ENCODE results near the gene BCDIN3D.
"Not testable (repeated sequence)": the region's sequence is repeated elsewhere in the genome, so short reads cannot be mapped to it uniquely, and the experiment has no call there.

The BCDIN3D gene

DNA sequence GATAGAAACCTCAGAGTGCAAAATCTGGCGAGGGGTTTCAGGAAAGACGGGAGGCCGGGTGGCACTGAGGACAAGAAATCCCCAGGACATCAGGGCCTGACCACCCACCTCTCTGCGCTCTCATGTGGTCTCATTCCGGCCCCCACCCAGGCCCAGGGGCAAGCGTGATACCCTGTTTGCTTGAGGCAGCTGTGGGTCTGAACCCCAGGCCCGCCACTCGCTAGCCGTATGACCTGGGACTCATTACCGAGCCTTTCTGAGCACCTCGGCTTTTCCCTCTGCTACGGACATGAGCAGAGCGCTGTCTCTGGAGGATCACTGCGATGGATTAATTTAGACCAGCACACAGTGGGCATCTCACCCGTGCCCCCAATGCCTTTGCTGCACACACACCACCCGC, 25.5 kb upstream of the BCDIN3D start:
- Histone ChIP-seq H3K4me1 (ENCODE audit: control insufficient read depth, insufficient read depth, low read length) (peaks cover 5% of the 10 kb centered on the region; the same call in 1 of the 2 replicates), H3K36me3 (ENCODE audit: control insufficient read depth, insufficient read depth, low read length) (no peaks in the 10 kb centered on the region), H3K27me3 (ENCODE audit: control insufficient read depth, insufficient read depth, low read length) (0 out of 2 replicates have a peak, but pooled peaks cover 3% of the 10 kb centered on the region), H3K9me3 (ENCODE audit: control insufficient read depth, insufficient read depth, low read depth, low read length) (no peaks in the 10 kb centered on the region), H3K4me3 (ENCODE audit: low read depth, low read length) (no peak overlapping the region), H3K9ac (ENCODE audit: low read length) (no peak overlapping the region), H3K27ac (ENCODE audit: low read depth, low read length) (no peak overlapping the region)

DNA sequence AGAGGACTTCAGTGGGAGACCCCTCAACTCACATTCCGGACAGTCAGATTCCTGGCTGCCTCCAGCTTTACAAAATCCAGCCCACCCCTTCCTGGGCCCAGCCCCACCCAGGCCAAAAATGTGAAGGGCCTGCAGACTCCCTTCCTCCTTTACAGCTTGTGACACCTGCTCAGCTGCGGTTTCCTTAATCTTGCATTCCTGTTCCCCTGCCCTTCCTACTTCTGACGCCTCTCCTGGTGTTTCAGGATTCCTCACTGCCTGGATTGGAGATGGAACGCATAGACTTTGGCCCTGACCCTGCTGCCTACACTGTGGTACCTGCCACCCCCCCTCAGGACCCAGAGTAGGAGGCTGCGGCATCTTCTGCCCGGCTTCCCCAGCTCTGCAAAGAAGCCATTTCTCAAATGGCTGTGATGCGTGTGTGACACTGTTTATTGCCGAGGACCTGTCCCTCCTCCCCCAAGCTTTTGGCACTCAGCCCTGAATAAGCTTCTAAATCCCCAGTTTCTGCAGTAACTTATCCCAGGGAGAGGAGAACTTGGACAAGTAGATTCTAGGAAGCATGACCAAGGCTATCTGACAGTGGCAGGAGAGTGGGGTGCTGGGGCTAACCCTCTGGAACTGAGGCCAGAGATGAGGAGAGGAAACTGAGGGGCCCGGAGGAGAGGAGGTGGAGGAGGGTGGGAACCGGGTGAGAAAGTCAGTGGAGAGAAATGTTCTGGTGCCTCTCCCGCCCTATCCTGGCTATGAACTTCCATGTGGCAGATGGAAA, 24.9 kb upstream of the BCDIN3D start:
- peaks cover 5% of the 10 kb centered on the region; the same call in 1 of the 2 replicates for H3K4me1 ChIP-seq (ENCODE audit: control insufficient read depth, insufficient read depth, low read length)
- H3K9me3 ChIP-seq (ENCODE audit: control insufficient read depth, insufficient read depth, low read depth, low read length) = no peaks in the 10 kb centered on the region
- H3K27me3 ChIP-seq (ENCODE audit: control insufficient read depth, insufficient read depth, low read length) = 0 out of 2 replicates have a peak, but pooled peaks cover 3% of the 10 kb centered on the region
- no peak overlapping the region for H3K9ac ChIP-seq (ENCODE audit: low read length)
- no peak overlapping the region for H3K27ac ChIP-seq (ENCODE audit: low read depth, low read length)
- no peak overlapping the region for H3K4me3 ChIP-seq (ENCODE audit: low read depth, low read length)
- no peaks in the 10 kb centered on the region for H3K36me3 ChIP-seq (ENCODE audit: control insufficient read depth, insufficient read depth, low read length)

DNA sequence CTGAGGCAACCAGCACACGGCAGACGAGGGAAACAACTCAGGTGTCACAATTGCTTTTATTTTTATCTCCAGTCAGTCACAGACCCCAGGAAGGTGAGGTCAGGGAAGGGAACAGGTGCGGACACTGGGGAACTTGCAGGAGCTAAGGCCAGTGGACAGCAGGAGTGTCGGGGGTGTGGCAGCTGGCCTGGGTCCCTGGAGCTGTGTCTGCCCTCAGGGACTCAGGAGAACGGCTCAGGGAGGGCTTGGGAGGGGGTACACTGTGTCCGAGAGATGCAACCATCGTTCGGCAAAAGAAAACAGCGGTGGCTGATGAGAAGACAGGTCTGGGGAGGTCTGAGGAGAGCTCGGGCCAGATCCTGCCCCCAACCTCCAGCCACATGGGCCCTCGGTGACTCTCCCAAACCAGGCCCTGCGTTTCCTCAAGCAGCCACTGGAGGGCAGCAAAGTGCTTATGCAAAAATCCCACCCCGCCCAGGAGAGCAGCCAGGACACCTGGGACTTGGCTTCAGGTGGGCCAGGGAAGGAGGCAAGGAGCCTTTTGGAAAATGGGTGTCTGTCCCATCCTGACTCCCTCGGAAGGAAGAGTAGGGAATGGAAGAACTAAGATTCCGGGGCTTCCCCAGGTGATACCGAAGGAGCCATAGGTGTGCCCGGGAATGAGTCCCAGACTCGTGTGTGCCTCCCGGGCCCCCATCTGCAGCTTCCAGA, 24.1 kb upstream of the BCDIN3D start:
- Histone ChIP-seq H3K9me3 (ENCODE audit: control insufficient read depth, insufficient read depth, low read depth, low read length) (no peaks in the 10 kb centered on the region), H3K36me3 (ENCODE audit: control insufficient read depth, insufficient read depth, low read length) (no peaks in the 10 kb centered on the region), H3K27me3 (ENCODE audit: control insufficient read depth, insufficient read depth, low read length) (0 out of 2 replicates have a peak, but pooled peaks cover 3% of the 10 kb centered on the region), H3K9ac (ENCODE audit: low read length) (no peak overlapping the region), H3K4me1 (ENCODE audit: control insufficient read depth, insufficient read depth, low read length) (peaks cover 5% of the 10 kb centered on the region; the same call in 1 of the 2 replicates), H3K27ac (ENCODE audit: low read depth, low read length) (no peak overlapping the region), H3K4me3 (ENCODE audit: low read depth, low read length) (no peak overlapping the region)

DNA sequence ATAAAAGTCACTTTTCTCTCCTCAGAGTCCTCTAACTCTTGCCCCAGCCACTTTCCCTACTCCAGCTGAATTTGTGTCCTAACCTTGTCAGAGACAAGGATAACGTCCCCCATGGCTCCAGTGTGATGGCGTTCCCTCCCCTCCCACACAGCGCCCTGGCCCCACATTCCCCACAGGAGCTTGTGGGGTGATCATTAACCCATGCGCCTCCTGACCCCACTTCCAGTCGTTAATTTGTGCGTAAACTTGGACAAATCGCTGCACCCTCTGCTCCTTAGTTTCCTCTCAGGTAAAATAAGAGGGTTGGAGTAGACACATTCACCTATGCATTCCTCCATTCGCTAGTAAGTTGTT, 22.9 kb upstream of the BCDIN3D start:
- Histone ChIP-seq H3K36me3 (ENCODE audit: control insufficient read depth, insufficient read depth, low read length) (no peaks in the 10 kb centered on the region), H3K9ac (ENCODE audit: low read length) (no peak overlapping the region), H3K27me3 (ENCODE audit: control insufficient read depth, insufficient read depth, low read length) (0 out of 2 replicates have a peak, but pooled peaks cover 3% of the 10 kb centered on the region)

DNA sequence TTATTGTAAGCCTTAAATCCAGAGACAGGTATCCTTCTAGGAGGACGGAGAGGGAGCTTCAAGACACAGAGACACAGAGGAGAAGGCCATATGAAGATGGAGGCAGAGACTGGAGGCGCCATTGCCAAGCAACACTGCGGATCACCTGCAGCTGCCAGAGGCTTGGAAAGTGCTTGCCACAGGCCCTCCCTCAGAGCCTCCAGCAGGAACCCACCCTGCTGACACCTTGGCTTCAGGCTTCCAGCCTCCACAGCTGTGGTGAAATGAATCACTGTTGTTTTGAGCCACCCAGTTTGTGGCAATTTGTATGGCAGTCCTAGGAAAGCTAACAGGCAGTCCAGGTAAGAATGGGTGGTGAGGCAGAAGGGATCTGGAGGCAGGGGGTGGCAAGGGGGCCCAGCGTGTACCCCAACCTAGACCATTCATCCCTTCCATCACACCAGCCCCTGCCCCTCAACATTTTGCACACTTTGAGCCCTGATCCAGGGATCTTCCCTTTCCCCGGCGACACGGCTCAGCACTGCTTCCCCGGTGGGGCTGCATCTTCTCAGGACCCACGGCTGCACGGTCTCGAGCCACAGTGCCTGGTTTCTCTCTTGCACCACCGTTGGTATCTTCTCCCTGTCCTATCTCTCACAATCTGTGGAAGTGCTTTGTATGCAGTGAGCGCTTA, 22.3 kb upstream of the BCDIN3D start:
- no peak overlapping the region for H3K4me3 ChIP-seq (ENCODE audit: low read depth, low read length)

More for the DNA sequence above, 22.9 kb upstream of the BCDIN3D start:
- H3K4me3 ChIP-seq (ENCODE audit: low read depth, low read length) = no peak overlapping the region
- no peaks in the 10 kb centered on the region for H3K9me3 ChIP-seq (ENCODE audit: control insufficient read depth, insufficient read depth, low read depth, low read length)
- no peak overlapping the region for H3K27ac ChIP-seq (ENCODE audit: low read depth, low read length)
- H3K4me1 ChIP-seq (ENCODE audit: control insufficient read depth, insufficient read depth, low read length) = peaks cover 5% of the 10 kb centered on the region; the same call in 1 of the 2 replicates

DNA sequence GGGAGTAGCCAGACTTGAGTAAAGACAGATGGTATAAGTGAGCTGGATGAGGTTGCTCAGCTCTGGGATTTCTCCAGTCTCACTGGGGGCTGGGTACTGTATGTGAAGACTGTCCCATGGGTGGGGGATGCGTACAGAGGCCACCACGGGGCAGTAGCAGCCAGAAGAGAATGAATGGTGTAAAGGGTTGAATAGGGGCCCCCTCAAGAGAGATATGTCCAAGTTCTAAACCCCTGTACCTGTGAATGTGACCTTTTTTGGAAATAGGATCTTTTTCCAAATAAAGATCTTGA, 21.8 kb upstream of the BCDIN3D start:
- Histone ChIP-seq H3K27me3 (ENCODE audit: control insufficient read depth, insufficient read depth, low read length) (0 out of 2 replicates have a peak, but pooled peaks cover 3% of the 10 kb centered on the region), H3K9me3 (ENCODE audit: control insufficient read depth, insufficient read depth, low read depth, low read length) (peaks cover 4% of the 10 kb centered on the region), H3K4me3 (ENCODE audit: low read depth, low read length) (no peak overlapping the region), H3K4me1 (ENCODE audit: control insufficient read depth, insufficient read depth, low read length) (peaks cover 5% of the 10 kb centered on the region; the same call in 1 of the 2 replicates), H3K36me3 (ENCODE audit: control insufficient read depth, insufficient read depth, low read length) (no peaks in the 10 kb centered on the region), H3K27ac (ENCODE audit: low read depth, low read length) (no peak overlapping the region), H3K9ac (ENCODE audit: low read length) (no peak overlapping the region)

More for the DNA sequence above, 22.3 kb upstream of the BCDIN3D start:
- Histone ChIP-seq H3K9ac (ENCODE audit: low read length) (no peak overlapping the region), H3K27me3 (ENCODE audit: control insufficient read depth, insufficient read depth, low read length) (0 out of 2 replicates have a peak, but pooled peaks cover 3% of the 10 kb centered on the region), H3K9me3 (ENCODE audit: control insufficient read depth, insufficient read depth, low read depth, low read length) (no peaks in the 10 kb centered on the region), H3K27ac (ENCODE audit: low read depth, low read length) (no peak overlapping the region), H3K4me1 (ENCODE audit: control insufficient read depth, insufficient read depth, low read length) (peaks cover 5% of the 10 kb centered on the region; the same call in 1 of the 2 replicates), H3K36me3 (ENCODE audit: control insufficient read depth, insufficient read depth, low read length) (no peaks in the 10 kb centered on the region)

DNA sequence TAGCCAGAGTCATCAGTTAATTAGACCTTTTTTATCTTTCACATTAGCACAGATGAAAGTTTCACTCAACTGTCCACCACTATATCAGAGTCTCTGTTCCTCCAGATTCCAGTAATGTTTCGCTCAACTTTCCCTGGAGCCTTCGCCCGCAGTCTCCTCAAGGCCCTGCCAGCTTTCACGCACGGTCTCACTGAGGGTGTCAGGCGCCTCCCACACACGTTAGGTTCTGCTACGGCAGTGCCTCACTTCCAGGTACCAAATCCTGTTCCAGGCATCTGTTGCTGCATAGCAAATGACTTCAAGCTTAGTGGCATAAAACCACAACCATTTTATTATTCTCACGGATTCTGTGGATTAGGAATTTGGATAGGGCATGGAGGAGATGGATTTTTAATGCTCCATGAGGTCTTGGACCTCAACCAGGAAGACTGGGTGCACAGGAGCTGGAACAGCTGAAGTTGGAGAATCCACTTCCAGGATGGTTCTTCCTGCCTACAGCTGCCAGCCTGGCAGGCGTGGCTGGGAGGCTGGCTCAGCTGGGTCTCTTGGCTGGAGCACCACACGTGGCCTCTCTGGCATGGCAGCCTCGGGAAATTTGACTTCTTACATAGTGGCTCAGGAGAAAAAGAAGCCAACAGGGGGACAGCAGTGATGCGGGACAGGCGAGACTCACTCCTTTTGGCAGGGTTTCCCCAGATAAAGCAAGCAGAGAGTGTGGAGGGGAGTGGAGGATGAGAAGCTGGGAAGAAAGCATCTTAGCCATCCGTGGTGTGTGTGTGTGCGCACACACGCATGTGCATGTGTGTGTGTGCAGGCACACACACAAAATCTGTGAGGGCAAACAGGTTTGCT, 21.3 kb upstream of the BCDIN3D start:
- Histone ChIP-seq H3K4me3 (ENCODE audit: low read depth, low read length) (no peak overlapping the region), H3K36me3 (ENCODE audit: control insufficient read depth, insufficient read depth, low read length) (no peaks in the 10 kb centered on the region), H3K9ac (ENCODE audit: low read length) (no peak overlapping the region), H3K9me3 (ENCODE audit: control insufficient read depth, insufficient read depth, low read depth, low read length) (peaks cover 8% of the 10 kb centered on the region), H3K4me1 (ENCODE audit: control insufficient read depth, insufficient read depth, low read length) (peaks cover 5% of the 10 kb centered on the region; the same call in 1 of the 2 replicates), H3K27me3 (ENCODE audit: control insufficient read depth, insufficient read depth, low read length) (0 out of 2 replicates have a peak, but pooled peaks cover 3% of the 10 kb centered on the region), H3K27ac (ENCODE audit: low read depth, low read length) (no peak overlapping the region)

DNA sequence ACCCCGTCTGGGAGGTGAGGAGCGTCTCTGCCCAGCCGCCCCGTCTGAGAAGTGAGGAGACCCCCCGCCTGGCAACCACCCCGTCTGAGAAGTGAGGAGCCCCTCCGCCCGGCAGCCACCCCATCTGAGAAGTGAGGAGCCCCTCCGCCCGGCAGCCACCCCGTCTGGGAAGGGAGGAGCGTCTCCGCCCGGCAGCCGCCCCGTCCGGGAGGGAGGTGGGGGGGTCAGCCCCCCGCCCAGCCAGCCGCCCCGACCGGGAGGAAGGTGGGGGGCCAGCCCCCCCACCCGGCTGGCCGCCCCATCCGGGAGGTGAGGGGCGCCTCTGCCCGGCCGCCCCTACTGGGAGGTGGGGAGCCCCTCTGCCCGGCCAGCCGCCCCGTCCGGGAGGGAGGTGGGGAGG, 18.0 kb upstream of the BCDIN3D start:
- H3K27ac ChIP-seq (ENCODE audit: low read depth, low read length); H3K4me1 ChIP-seq (ENCODE audit: control insufficient read depth, insufficient read depth, low read length); H3K4me3 ChIP-seq (ENCODE audit: low read depth, low read length); H3K9me3 ChIP-seq (ENCODE audit: control insufficient read depth, insufficient read depth, low read depth, low read length); H3K9ac ChIP-seq (ENCODE audit: low read length); H3K27me3 ChIP-seq (ENCODE audit: control insufficient read depth, insufficient read depth, low read length); H3K36me3 ChIP-seq (ENCODE audit: control insufficient read depth, insufficient read depth, low read length): not testable (repeated sequence)

DNA sequence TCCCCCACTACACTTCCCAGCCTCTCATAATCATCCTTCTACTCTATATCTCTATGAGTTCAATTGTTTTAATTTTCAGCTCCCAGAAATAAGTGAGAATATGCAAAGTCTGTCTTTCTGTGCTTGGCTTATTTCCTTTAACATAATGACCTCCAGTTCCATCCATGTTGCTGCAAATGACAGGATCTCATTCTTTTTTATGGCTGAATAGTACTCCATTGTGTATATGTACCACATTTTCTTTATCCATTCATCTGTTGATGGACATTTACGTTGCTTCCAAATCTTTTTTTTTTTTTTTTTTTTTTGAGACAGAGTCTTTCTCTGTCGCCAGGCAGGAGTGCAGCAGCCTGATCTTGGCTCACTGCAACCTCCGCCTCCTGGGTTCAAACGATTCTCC, 13.0 kb upstream of the BCDIN3D start:
- H3K36me3 ChIP-seq (ENCODE audit: control insufficient read depth, insufficient read depth, low read length); H3K9ac ChIP-seq (ENCODE audit: low read length); H3K9me3 ChIP-seq (ENCODE audit: control insufficient read depth, insufficient read depth, low read depth, low read length); H3K4me1 ChIP-seq (ENCODE audit: control insufficient read depth, insufficient read depth, low read length); H3K27ac ChIP-seq (ENCODE audit: low read depth, low read length); H3K27me3 ChIP-seq (ENCODE audit: control insufficient read depth, insufficient read depth, low read length); H3K4me3 ChIP-seq (ENCODE audit: low read depth, low read length): not testable (repeated sequence)

DNA sequence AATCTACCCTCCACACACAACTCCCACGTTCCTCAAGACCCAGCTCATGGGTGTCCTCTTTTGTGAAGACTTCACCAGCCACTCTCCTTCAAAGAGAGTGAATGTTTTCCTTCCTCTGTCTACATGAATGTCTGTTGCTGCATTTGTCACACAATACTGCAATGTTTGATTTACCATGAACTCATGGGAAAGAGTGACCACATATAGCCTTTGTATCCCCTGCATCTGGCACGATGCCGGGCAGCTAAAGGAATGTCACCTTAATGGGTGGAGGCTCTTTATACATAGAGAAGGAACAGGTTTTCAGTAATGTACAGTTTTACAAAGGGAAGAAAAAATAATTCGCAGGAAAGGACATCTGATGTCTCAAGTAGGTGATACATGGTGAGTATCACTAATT, 12.1 kb upstream of the BCDIN3D start:
- no peak overlapping the region for H3K27ac ChIP-seq (ENCODE audit: low read depth, low read length)
- peaks cover 8% of the 10 kb centered on the region for H3K9me3 ChIP-seq (ENCODE audit: control insufficient read depth, insufficient read depth, low read depth, low read length)
- H3K9ac ChIP-seq (ENCODE audit: low read length) = no peak overlapping the region
- no peak overlapping the region for H3K4me3 ChIP-seq (ENCODE audit: low read depth, low read length)
- no peaks in the 10 kb centered on the region for H3K36me3 ChIP-seq (ENCODE audit: control insufficient read depth, insufficient read depth, low read length)
- H3K4me1 ChIP-seq (ENCODE audit: control insufficient read depth, insufficient read depth, low read length) = no peaks in the 10 kb centered on the region
- H3K27me3 ChIP-seq (ENCODE audit: control insufficient read depth, insufficient read depth, low read length) = no peaks in the 10 kb centered on the region; the same call in 1 of the 2 replicates

All from HUES6 (cell line).